Measurements from ENCODE around the gene EHBP1L1. TPM values are rescaled to one million over a fixed set of nuclear protein-coding genes. Genes with fewer than 3 reads are reported as not detected.
A peak's percentile ranks its signal among the peaks of the same experiment; 100 is the strongest.

EHBP1L1 gene
- total RNA-seq, 4 donors from 2014 or later = 46.5 to 101 (median 87.4) TPM

DNA sequence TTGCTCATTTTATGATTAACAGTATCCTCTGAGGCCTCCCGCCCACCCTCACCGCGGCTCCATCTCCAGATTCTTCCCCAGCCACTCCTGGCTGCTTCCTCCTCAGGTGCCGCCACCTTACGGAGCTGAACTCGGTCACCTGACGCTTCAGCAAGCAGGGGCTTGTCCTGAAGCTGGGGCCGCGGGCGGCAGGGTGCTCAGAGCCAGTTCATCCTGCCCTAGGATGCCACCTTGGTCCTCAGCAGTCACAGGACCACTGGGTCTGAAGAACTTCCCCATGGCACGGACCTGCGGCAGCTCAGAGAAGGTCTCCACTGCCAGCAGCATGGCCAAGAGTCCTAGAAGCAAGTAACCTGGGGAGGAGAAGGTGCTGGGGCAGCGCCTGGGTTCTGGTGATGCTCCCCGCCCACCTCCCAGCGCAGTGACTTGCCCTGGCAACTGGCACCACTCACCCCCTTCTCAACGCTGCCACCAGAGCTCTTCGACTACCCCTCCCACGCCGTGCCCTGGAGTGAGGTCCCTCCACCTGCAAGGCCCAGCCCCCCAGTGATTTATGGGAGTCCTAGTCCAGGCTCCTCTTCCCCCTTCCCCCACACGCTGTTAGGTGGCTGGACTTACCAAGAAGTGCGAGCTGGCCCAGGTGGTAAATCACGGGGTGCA lies 17.1 kb downstream of the EHBP1L1 start:
- Histone ChIP-seq H3K36me3 (peaks cover 6 to 58% (median 10%) of the 10 kb centered on the region in 3 donors), H3K27ac (peak overlapping the region; percentile 66 to 84 (median 77)), H3K27me3 (no peaks in the 10 kb centered on the region), H3K4me1 (peaks cover 32 to 75% (median 46%) of the 10 kb centered on the region in 3 donors), H3K4me3 (peak overlapping the region in 3 of 4 donors; percentile 33 to 46 (median 35)), H3K9me3 (no peaks in the 10 kb centered on the region)
- 31 to 72% methylated on average over 9 to 12 of the region's 22 CpGs for WGBS, 2 donors
- TF ChIP-seq, protein P1, sequence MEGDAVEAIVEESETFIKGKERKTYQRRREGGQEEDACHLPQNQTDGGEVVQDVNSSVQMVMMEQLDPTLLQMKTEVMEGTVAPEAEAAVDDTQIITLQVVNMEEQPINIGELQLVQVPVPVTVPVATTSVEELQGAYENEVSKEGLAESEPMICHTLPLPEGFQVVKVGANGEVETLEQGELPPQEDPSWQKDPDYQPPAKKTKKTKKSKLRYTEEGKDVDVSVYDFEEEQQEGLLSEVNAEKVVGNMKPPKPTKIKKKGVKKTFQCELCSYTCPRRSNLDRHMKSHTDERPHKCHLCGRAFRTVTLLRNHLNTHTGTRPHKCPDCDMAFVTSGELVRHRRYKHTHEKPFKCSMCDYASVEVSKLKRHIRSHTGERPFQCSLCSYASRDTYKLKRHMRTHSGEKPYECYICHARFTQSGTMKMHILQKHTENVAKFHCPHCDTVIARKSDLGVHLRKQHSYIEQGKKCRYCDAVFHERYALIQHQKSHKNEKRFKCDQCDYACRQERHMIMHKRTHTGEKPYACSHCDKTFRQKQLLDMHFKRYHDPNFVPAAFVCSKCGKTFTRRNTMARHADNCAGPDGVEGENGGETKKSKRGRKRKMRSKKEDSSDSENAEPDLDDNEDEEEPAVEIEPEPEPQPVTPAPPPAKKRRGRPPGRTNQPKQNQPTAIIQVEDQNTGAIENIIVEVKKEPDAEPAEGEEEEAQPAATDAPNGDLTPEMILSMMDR (IDR thresholded peaks at IDR 0.05) = no peak
- no peak for TF ChIP-seq POLR2A (IDR thresholded peaks at IDR 0.05)
- no peak for DNase-seq
- intact Hi-C loops (cut with DNase I) = no loop called here

DNA sequence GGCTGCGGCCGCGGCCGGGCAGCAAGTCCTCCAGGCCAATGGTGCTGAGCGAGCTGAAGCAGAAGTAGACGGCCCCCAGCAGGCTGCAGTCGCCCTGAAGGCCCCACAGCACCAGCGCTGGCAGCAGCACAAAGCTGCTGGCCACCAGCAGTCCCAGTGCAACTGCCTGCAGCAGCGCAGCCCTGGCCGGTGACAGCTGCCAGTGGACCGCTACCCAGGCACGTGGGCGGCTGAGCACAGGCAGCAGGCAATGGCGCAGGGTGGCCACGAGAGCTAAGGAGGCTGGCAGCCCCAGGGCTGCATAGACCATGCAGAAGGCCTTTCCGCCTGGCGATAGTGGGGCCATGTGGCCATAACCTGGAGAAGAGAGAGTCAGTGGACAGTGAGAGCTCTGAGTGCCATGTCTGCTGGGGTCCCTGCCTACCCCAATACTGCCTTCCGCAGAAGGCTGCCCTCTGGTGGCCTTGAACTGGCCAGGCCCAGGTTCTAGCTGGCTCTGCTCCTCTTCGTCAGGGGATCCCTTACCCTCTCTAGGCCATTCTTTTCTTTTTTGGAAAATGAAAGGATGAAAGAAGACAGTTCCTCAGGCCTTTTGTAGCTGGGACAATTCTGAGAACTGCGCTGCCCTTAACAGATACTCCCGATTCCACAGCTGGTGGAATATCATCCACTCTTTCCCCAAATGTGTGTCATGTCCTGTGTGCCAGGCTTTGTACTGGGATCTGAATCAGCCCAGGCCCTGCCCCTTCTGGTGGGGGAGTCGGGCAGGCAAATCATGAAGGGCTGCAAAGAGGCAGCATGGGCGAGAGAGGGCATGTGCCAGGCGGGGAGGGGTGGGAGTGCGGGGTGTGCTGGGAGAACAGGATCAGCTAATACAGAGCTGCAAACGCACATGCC lies 17.9 kb downstream of the EHBP1L1 start:
- Histone ChIP-seq H3K27me3 (no peaks in the 10 kb centered on the region), H3K27ac (peak overlapping the region; percentile 7 to 84 (median 60)), H3K36me3 (peaks cover 14 to 66% (median 18%) of the 10 kb centered on the region in 3 donors), H3K4me1 (peaks cover 25 to 67% (median 38%) of the 10 kb centered on the region in 3 donors), H3K9me3 (no peaks in the 10 kb centered on the region), H3K4me3 (no peak overlapping the region)
- TF ChIP-seq, protein P1 (IDR thresholded peaks at IDR 0.05) = peak; percentile 39 to 66 (median 59)
- TF ChIP-seq POLR2A (IDR thresholded peaks at IDR 0.05) = no peak
- 63 to 65% methylated on average over 6 to 7 of the region's 26 CpGs for WGBS, 2 donors
- intact Hi-C loops (cut with DNase I) = no loop called here
- no peak for DNase-seq

DNA sequence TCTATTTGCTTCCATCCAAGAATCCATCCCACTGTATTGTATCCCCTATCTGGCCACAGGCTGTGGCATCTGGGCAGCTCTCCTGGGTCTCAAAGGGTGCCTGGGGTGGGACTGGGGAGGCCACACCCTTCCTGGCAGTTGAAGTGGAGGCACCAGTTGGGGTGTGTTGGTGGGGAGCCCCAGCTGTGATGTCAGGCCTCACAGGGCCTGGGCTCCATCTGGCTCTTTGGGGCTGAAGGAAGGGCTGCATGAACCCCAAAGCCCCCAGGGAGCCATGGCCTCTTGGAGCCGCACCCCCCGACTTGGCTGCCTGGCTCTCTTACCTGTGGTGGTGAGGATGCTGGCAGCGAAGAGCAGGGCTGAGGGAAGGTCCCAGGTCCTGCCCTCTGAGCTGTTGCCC lies 19.3 kb downstream of the EHBP1L1 start:
- H3K9me3 ChIP-seq = no peaks in the 10 kb centered on the region
- peaks cover 23 to 56% (median 33%) of the 10 kb centered on the region in 3 donors for H3K4me1 ChIP-seq
- no peaks in the 10 kb centered on the region for H3K27me3 ChIP-seq
- no peak for DNase-seq
- intact Hi-C loops (cut with DNase I) = no loop called here
- no CpG with 5 or more reads among the region's 3 CpGs for WGBS, 2 donors
- TF ChIP-seq, protein P1 (IDR thresholded peaks at IDR 0.05) = no peak
- TF ChIP-seq POLR2A (IDR thresholded peaks at IDR 0.05) = no peak
- peaks cover 20 to 69% (median 22%) of the 10 kb centered on the region in 3 donors for H3K36me3 ChIP-seq
- no peak overlapping the region for H3K4me3 ChIP-seq
- peak overlapping the region; percentile 40 to 84 (median 75) for H3K27ac ChIP-seq

DNA sequence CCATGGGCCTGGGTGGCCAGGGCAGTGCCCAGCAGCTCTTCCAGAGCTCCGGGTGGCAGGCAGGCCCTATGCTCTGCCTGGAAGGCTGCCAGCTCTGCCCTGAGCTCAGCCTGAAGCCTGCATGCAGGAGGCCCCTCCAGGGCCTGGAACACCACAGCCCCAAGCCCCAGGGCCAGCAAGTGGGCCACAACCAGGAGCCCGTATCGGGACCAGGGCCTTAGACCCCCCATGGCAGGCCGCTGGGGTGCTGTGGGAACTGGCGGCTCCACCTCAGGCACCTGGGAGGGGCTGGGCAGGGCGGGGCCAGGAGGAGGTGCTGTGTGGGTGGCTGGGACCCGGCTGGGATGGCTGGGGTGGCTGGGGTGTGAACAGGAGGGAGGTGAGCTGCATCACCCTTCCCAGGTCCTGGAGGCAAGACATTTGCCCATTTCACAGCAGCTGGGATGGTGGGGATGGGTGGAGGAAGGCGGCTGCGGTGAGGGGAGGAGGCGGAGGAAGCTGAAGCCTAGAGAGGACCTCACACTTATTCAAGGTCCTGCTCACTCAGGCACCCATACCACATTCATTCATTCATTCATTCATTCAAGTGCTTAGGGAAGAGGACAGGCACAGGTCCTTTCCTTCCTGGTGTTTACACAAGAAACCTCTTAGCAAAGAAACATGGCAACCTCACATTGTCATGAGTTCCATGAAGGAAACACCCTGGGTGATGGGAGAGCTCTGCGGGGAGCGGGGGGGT lies 19.9 kb downstream of the EHBP1L1 start, which contains the start of gene KCNK7:
Gene KCNK7 (minus strand): TSS at position 258 of the 739 bp plus-strand sequence. CDS start 28 bp downstream, at position 230.
- 70% methylated on average over 5 of the region's 12 CpGs; no CpG with 5 or more reads in 1 of the 2 donors for WGBS, 2 donors
- H3K9me3 ChIP-seq = no peaks in the 10 kb centered on the region
- H3K4me3 ChIP-seq = no peak within 1 kb of the TSS
- intact Hi-C loops (cut with DNase I) = no loop called here
- no peaks in the 10 kb centered on the region for H3K27me3 ChIP-seq
- TF ChIP-seq, protein P1 (IDR thresholded peaks at IDR 0.05) = no peak
- TF ChIP-seq POLR2A (IDR thresholded peaks at IDR 0.05) = no peak
- DNase-seq = no peak
- peak within 1 kb of the TSS; percentile 40 to 84 (median 75) for H3K27ac ChIP-seq
- H3K36me3 ChIP-seq = peaks cover 20 to 65% (median 20%) of the 10 kb centered on the region in 3 donors
- H3K4me1 ChIP-seq = peaks cover 23 to 53% (median 33%) of the 10 kb centered on the region in 3 donors
